DMS114 treated with DMSO at 0.1 percent for 48 hours (cell line): ENCODE data around the gene SEC62.
"Not testable (repeated sequence)": the region's sequence is repeated elsewhere in the genome, so short reads cannot be mapped to it uniquely, and the experiment has no call there.

Experiments
- DNase-seq: peaks from one replicate; lab custom pipeline; 2025; ENCODE audit not compliant: unreplicated experiment; lab: John Stamatoyannopoulos, UW

Gene SEC62

GRCh38 chr3:170012683-170013400, 46.2 kb downstream of the SEC62 start:
- DNase-seq = no peak

- DNase-seq = no peak
These were observed 49.5 kb downstream of the SEC62 start for GRCh38 chr3:170016057-170016456.

- DNase-seq = not testable (repeated sequence)
These were observed 52.7 kb downstream of the SEC62 start for GRCh38 chr3:170019306-170019705.

- DNase-seq = no peak
These were observed 54.5 kb downstream of the SEC62 start for GRCh38 chr3:170021083-170021482.

GRCh38 chr3:170022336-170022735, 55.7 kb downstream of the SEC62 start:
- DNase-seq = no peak

GRCh38 chr3:170023165-170023564, 56.6 kb downstream of the SEC62 start:
- no peak for DNase-seq

GRCh38 chr3:170024581-170024980, 58.0 kb downstream of the SEC62 start:
- DNase-seq = no peak

- DNase-seq = no peak
These were observed 60.9 kb downstream of the SEC62 start for GRCh38 chr3:170027233-170028102.

GRCh38 chr3:170033489-170033888, 66.9 kb downstream of the SEC62 start:
- DNase-seq = no peak

GRCh38 chr3:170037463-170038433, 71.1 kb downstream of the SEC62 start, which contains the start of gene GPR160:
Gene GPR160 (plus strand): TSS chr3:170037995. CDS start chr3:170083973, 45,978 bp downstream.
- peak; percentile 34 for DNase-seq

GRCh38 chr3:170038434-170039110, 72.0 kb downstream of the SEC62 start:
- DNase-seq = no peak

GRCh38 chr3:170040418-170040817, 73.8 kb downstream of the SEC62 start:
- no peak for DNase-seq

GRCh38 chr3:170043506-170043905, 76.9 kb downstream of the SEC62 start:
- DNase-seq = no peak

- DNase-seq = no peak
These were observed 77.7 kb downstream of the SEC62 start for GRCh38 chr3:170044271-170044670.

- no peak for DNase-seq
These were observed 78.2 kb downstream of the SEC62 start for GRCh38 chr3:170044795-170045244.

GRCh38 chr3:170046269-170047132, 79.9 kb downstream of the SEC62 start:
- no peak for DNase-seq

- DNase-seq = no peak
These were observed 80.5 kb downstream of the SEC62 start for GRCh38 chr3:170047133-170047404.
